Activated CD4-positive, alpha-beta memory T cell treated with anti-CD3 and anti-CD28 coated beads, Interleukin-2, amount 10 ng/mL, durations not matched to agents 7 days and 5 days (primary cell): Measurements from ENCODE around the gene HSD17B12. TPM values are rescaled to one million over a fixed set of nuclear protein-coding genes. Genes with fewer than 3 reads are reported as not detected.
A peak's percentile ranks its signal among the peaks of the same experiment; 100 is the strongest.

Experiments used
- CTCF ChIA-PET: fragments of 350-600 bp; sonication (Branson Sonifier 250); formaldehyde crosslinking; loops from one replicate; lab custom pipeline; 2021; ENCODE audit warnings: antibody characterized with exemption, inconsistent platforms; lab: Charles Lee
- POLR2A ChIA-PET: fragments of 350-600 bp; sonication (Branson Sonifier 250); formaldehyde crosslinking; loops from one replicate; lab custom pipeline; 2021; ENCODE audit warnings: antibody characterized with exemption; lab: Charles Lee
- DNase-seq: peaks from one replicate; pipeline ENCODE4 v3.0.0-alpha.2; 2020
- H3K27ac Mint-ChIP-seq: one replicate; pipeline ENCODE4 v1.8.0; 2021; ENCODE audit warnings: mild to moderate bottlenecking, mixed read lengths
- H3K27me3 Mint-ChIP-seq: one replicate; pipeline ENCODE4 v1.8.0; 2021; ENCODE audit warnings: mixed read lengths
- H3K36me3 Mint-ChIP-seq: one replicate; pipeline ENCODE4 v1.8.0; 2021; ENCODE audit warnings: low read depth, mixed read lengths
- H3K4me1 Mint-ChIP-seq: one replicate; pipeline ENCODE4 v1.8.0; 2021; ENCODE audit warnings: mixed read lengths
- H3K4me3 Mint-ChIP-seq: one replicate; pipeline ENCODE4 v1.8.0; 2021; ENCODE audit warnings: mild to moderate bottlenecking, mixed read lengths
- H3K9me3 Mint-ChIP-seq: one replicate; pipeline ENCODE4 v1.8.0; 2021; ENCODE audit warnings: mixed read lengths
- total RNA-seq, 2 experiments: library from RNA; stranded (reverse); gene quantifications; one replicate each; pipeline ENCODE4 v1.2.3, GENCODE V29; 2021

HSD17B12 gene
- total RNA-seq, 2 experiments from 2014 or later: 35.2 to 40.7 TPM

GRCh38 chr11:43833657-43834073 is 153.1 kb downstream of the HSD17B12 start:
- Mint-ChIP-seq H3K4me1 (peaks cover 4% of the 10 kb centered on the region), H3K36me3 (peaks cover 2% of the 10 kb centered on the region), H3K4me3 (no peak overlapping the region), H3K27ac (no peak overlapping the region), H3K27me3 (no peaks in the 10 kb centered on the region), H3K9me3 (no peaks in the 10 kb centered on the region)
- ChIA-PET CTCF (no interaction called here), POLR2A (no interaction called here)
- no peak for DNase-seq

GRCh38 chr11:43834286-43834685 is 153.7 kb downstream of the HSD17B12 start:
- H3K27me3 Mint-ChIP-seq: no peaks in the 10 kb centered on the region
- ChIA-PET CTCF (no interaction called here), POLR2A (no interaction called here)

GRCh38 chr11:43835104-43835503 is 154.6 kb downstream of the HSD17B12 start:
- Mint-ChIP-seq H3K27me3 (no peaks in the 10 kb centered on the region), H3K27ac (no peak overlapping the region), H3K4me1 (peaks cover 4% of the 10 kb centered on the region), H3K9me3 (no peaks in the 10 kb centered on the region), H3K4me3 (no peak overlapping the region), H3K36me3 (peaks cover 3% of the 10 kb centered on the region)
- no peak for DNase-seq
- ChIA-PET CTCF (interaction anchor here (1.4 kb wide), 1 partner anchor 9 kb away, joined by 7 read pairs; no protein-coding TSS in a partner anchor), POLR2A (no interaction called here)

More at GRCh38 chr11:43834286-43834685, 153.7 kb downstream of the HSD17B12 start:
- no peak overlapping the region for H3K27ac Mint-ChIP-seq
- peaks cover 3% of the 10 kb centered on the region for H3K36me3 Mint-ChIP-seq
- H3K4me1 Mint-ChIP-seq: peaks cover 4% of the 10 kb centered on the region
- H3K9me3 Mint-ChIP-seq: no peaks in the 10 kb centered on the region
- no peak overlapping the region for H3K4me3 Mint-ChIP-seq
- DNase-seq: no peak

GRCh38 chr11:43837879-43838278 is 157.3 kb downstream of the HSD17B12 start:
- ChIA-PET POLR2A (no interaction called here), CTCF (interaction anchor here (1.2 to 2.7 kb wide), 2 partner anchors 12 to 14 kb away, joined by 4 to 14 read pairs; no protein-coding TSS in a partner anchor)
- Mint-ChIP-seq H3K4me1 (no peaks in the 10 kb centered on the region), H3K27me3 (no peaks in the 10 kb centered on the region), H3K36me3 (peaks cover 6% of the 10 kb centered on the region), H3K4me3 (no peak overlapping the region), H3K27ac (no peak overlapping the region), H3K9me3 (no peaks in the 10 kb centered on the region)
- no peak for DNase-seq

GRCh38 chr11:43842021-43842420 is 161.5 kb downstream of the HSD17B12 start:
- Mint-ChIP-seq H3K4me3 (no peak overlapping the region), H3K36me3 (peaks cover 6% of the 10 kb centered on the region), H3K4me1 (no peaks in the 10 kb centered on the region), H3K27me3 (no peaks in the 10 kb centered on the region), H3K9me3 (no peaks in the 10 kb centered on the region), H3K27ac (no peak overlapping the region)
- ChIA-PET CTCF (interaction anchor here (2.3 kb wide), 1 partner anchor 10 kb away, joined by 7 read pairs; no protein-coding TSS in a partner anchor), POLR2A (interaction anchor here (1.0 kb wide), 1 partner anchor 10 kb away, joined by 3 read pairs; no protein-coding TSS in a partner anchor)
- DNase-seq: no peak

- Mint-ChIP-seq H3K36me3 (no peaks in the 10 kb centered on the region), H3K9me3 (no peaks in the 10 kb centered on the region), H3K27me3 (no peaks in the 10 kb centered on the region), H3K4me1 (no peaks in the 10 kb centered on the region), H3K4me3 (no peak overlapping the region), H3K27ac (no peak overlapping the region)
- ChIA-PET POLR2A (no interaction called here), CTCF (no interaction called here)
- DNase-seq: no peak
Measured at GRCh38 chr11:43845816-43846215, 165.3 kb downstream of the HSD17B12 start.

- no peak overlapping the region for H3K4me3 Mint-ChIP-seq
- no peaks in the 10 kb centered on the region for H3K27me3 Mint-ChIP-seq
- ChIA-PET POLR2A (interaction anchor here (0.8 kb wide), 1 partner anchor 10 kb away, joined by 3 read pairs; no protein-coding TSS in a partner anchor), CTCF (interaction anchor here (0.5 to 1.9 kb wide), 27 partner anchors 8 to 543 kb away, joined by 3 to 28 read pairs (median 4); partner anchors contain the start of gene HSD17B12)
- no peaks in the 10 kb centered on the region for H3K9me3 Mint-ChIP-seq
- H3K4me1 Mint-ChIP-seq: no peaks in the 10 kb centered on the region
- DNase-seq: peak; percentile 63
- no peak overlapping the region for H3K27ac Mint-ChIP-seq
- no peaks in the 10 kb centered on the region for H3K36me3 Mint-ChIP-seq
Measured at GRCh38 chr11:43852057-43852636, 171.6 kb downstream of the HSD17B12 start.

- H3K36me3 Mint-ChIP-seq: no peaks in the 10 kb centered on the region
- ChIA-PET POLR2A (no interaction called here), CTCF (interaction anchor here (0.7 to 1.4 kb wide), 6 partner anchors 11 to 502 kb away, joined by 3 to 5 read pairs (median 4); no protein-coding TSS in a partner anchor)
- no peak overlapping the region for H3K4me3 Mint-ChIP-seq
- H3K27ac Mint-ChIP-seq: no peak overlapping the region
- no peaks in the 10 kb centered on the region for H3K4me1 Mint-ChIP-seq
- no peaks in the 10 kb centered on the region for H3K27me3 Mint-ChIP-seq
- H3K9me3 Mint-ChIP-seq: no peaks in the 10 kb centered on the region
- no peak for DNase-seq
Measured at GRCh38 chr11:43853781-43854180, 173.2 kb downstream of the HSD17B12 start.

- Mint-ChIP-seq H3K27ac (no peak overlapping the region), H3K4me3 (no peak overlapping the region), H3K27me3 (peaks cover under 1% of the 10 kb centered on the region), H3K36me3 (no peaks in the 10 kb centered on the region), H3K9me3 (no peaks in the 10 kb centered on the region), H3K4me1 (no peaks in the 10 kb centered on the region)
- DNase-seq: no peak
- ChIA-PET POLR2A (interaction anchor here (1.5 kb wide), 1 partner anchor 12 kb away, joined by 4 read pairs; no protein-coding TSS in a partner anchor), CTCF (interaction anchor here (1.2 kb wide), 1 partner anchor 33 kb away, joined by 3 read pairs; no protein-coding TSS in a partner anchor)
Measured at GRCh38 chr11:43856993-43857392, 176.5 kb downstream of the HSD17B12 start.

- Mint-ChIP-seq H3K27me3 (peaks cover 34% of the 10 kb centered on the region), H3K4me1 (no peaks in the 10 kb centered on the region), H3K27ac (no peak overlapping the region), H3K9me3 (no peaks in the 10 kb centered on the region), H3K36me3 (no peaks in the 10 kb centered on the region), H3K4me3 (no peak overlapping the region)
- DNase-seq: no peak
- ChIA-PET POLR2A (no interaction called here), CTCF (interaction anchor here (1.5 kb wide), 1 partner anchor 9 kb away, joined by 5 read pairs; no protein-coding TSS in a partner anchor)
Measured at GRCh38 chr11:43861141-43861540, 180.6 kb downstream of the HSD17B12 start.

- CTCF ChIA-PET: interaction anchor here (1.5 to 2.6 kb wide), 2 partner anchors 15 to 24 kb away, joined by 4 to 8 read pairs; no protein-coding TSS in a partner anchor
- Mint-ChIP-seq H3K4me3 (no peak overlapping the region), H3K36me3 (peaks cover 5% of the 10 kb centered on the region), H3K27me3 (peaks cover 62% of the 10 kb centered on the region), H3K27ac (no peak overlapping the region), H3K4me1 (peaks cover 24% of the 10 kb centered on the region), H3K9me3 (peaks cover 3% of the 10 kb centered on the region)
- no peak for DNase-seq
- POLR2A ChIA-PET: no interaction called here
Measured at GRCh38 chr11:43866520-43866919, 186.0 kb downstream of the HSD17B12 start.

GRCh38 chr11:43866969-43867368 is 186.4 kb downstream of the HSD17B12 start:
- peaks cover 65% of the 10 kb centered on the region for H3K27me3 Mint-ChIP-seq
- POLR2A ChIA-PET: no interaction called here
- H3K27ac Mint-ChIP-seq: no peak overlapping the region
- H3K4me3 Mint-ChIP-seq: no peak overlapping the region
- CTCF ChIA-PET: interaction anchor here (0.5 to 2.6 kb wide), 3 partner anchors 14 to 23 kb away, joined by 3 to 8 read pairs (median 4); no protein-coding TSS in a partner anchor
- H3K36me3 Mint-ChIP-seq: peaks cover 5% of the 10 kb centered on the region
- no peak for DNase-seq
- H3K9me3 Mint-ChIP-seq: peaks cover 3% of the 10 kb centered on the region
- peaks cover 24% of the 10 kb centered on the region for H3K4me1 Mint-ChIP-seq

- Mint-ChIP-seq H3K4me1 (peaks cover 24% of the 10 kb centered on the region), H3K9me3 (peaks cover 3% of the 10 kb centered on the region), H3K27ac (no peak overlapping the region), H3K27me3 (peaks cover 72% of the 10 kb centered on the region), H3K36me3 (peaks cover 5% of the 10 kb centered on the region), H3K4me3 (no peak overlapping the region)
- ChIA-PET POLR2A (interaction anchor here (1.2 to 1.7 kb wide), 3 partner anchors 12 to 21 kb away, joined by 3 to 7 read pairs (median 4); no protein-coding TSS in a partner anchor), CTCF (interaction anchor here (2.6 kb wide), 1 partner anchor 17 kb away, joined by 8 read pairs; no protein-coding TSS in a partner anchor)
- DNase-seq: peak; percentile 47
Measured at GRCh38 chr11:43868852-43869567, 188.5 kb downstream of the HSD17B12 start.
